Prostate gland (tissue), 2 donors: ENCODE data around the gene SLC25A23. TPM values are rescaled to one million over a fixed set of nuclear protein-coding genes. Genes with fewer than 3 reads are reported as not detected.
A peak's percentile ranks its signal among the peaks of the same experiment; 100 is the strongest.

Experiments used
- DNase-seq: peaks from one replicate; pipeline ENCODE4 v3.0.0-alpha.2; 2019; ENCODE audit warnings: low spot score
- H3K27ac ChIP-seq, 2 donors: fragments of 200-600 bp; sonication (generic); 2 replicates each; pipeline ENCODE4 v1.5.1; 2017 to 2019
- H3K27me3 ChIP-seq: fragments of 200-600 bp; sonication (generic); replicated peaks from 2 replicates; pipeline ENCODE4 v1.5.1; 2019; ENCODE audit not compliant: insufficient read depth
- H3K36me3 ChIP-seq, 2 donors: fragments of 200-600 bp; sonication (generic); 1 replicate in 1 of 2; 2 replicates in 1 of 2; pipeline versions ENCODE4 v1.5.1 to v1.8.1; 2017 to 2019
- H3K4me1 ChIP-seq: fragments of 200-600 bp; sonication (generic); replicated peaks from 2 replicates; pipeline ENCODE4 v1.5.1; 2019
- H3K4me3 ChIP-seq, 2 donors: fragments of 200-600 bp; sonication (generic); 2 replicates each; pipeline ENCODE4 v1.5.1; 2017 to 2019
- H3K9me3 ChIP-seq: fragments of 200-600 bp; sonication (generic); 2 replicates; pipeline ENCODE4 v1.5.1; 2017
- CTCF ChIP-seq, 4 experiments: fragments of 200-600 bp in 2 of 4; fragments of 450-650 bp in 2 of 4; sonication (generic) in 2 of 4; IDR thresholded peaks; 1 replicate in 3 of 4; 2 replicates in 1 of 4; pipeline ENCODE4 v1.5.1; 2016 to 2019; ENCODE audit warnings: antibody characterized with exemption in 4 of 4, mild to moderate bottlenecking in 2 of 4, moderate library complexity in 2 of 4
- POLR2A ChIP-seq: fragments of 450-650 bp; IDR thresholded peaks from one replicate; pipeline ENCODE4 v1.6.1; 2016; ENCODE audit warnings: antibody characterized with exemption, mild to moderate bottlenecking
- POLR2AphosphoS5 ChIP-seq: sonication (generic); formaldehyde crosslinking; IDR thresholded peaks from one replicate; pipeline ENCODE4 v1.6.1; 2017; ENCODE audit warnings: antibody characterized with exemption
- WGBS: methylation state at CpG from one replicate; pipeline ENCODE4 v1.1.5; 2018; 5-methylcytosine and 5-hydroxymethylcytosine counted together
- intact Hi-C: fragments of 100-400 bp; cut with DNase I; formaldehyde crosslinking; loops from one replicate; pipeline ENCODE4 v1.14.2; 2022
- microRNA-seq: library from miRNA; unstranded; fragments of <30 nt; microRNA quantifications from one replicate; pipeline ENCODE4, GENCODE V29; 2016
- small RNA-seq, 2 donors: library from RNA; depleted of rRNA; stranded (forward); fragments of <200 nt; gene quantifications; one replicate each; pipeline ENCODE3, GENCODE V24; 2016
- total RNA-seq, 2 donors: library from RNA; depleted of rRNA; stranded (reverse); fragments of >200 nt; gene quantifications; one replicate each; pipeline ENCODE4 v1.1.0, GENCODE V29; 2016

Gene SLC25A23
- total RNA-seq, 2 donors from 2014 or later, result 66.2 to 91.3 TPM

GRCh38 chr19:6392221-6393073 is 67.1 kb downstream of the SLC25A23 start:
- Histone ChIP-seq H3K27me3 (no peaks in the 10 kb centered on the region), H3K4me3 (peak overlapping the region; percentile 74 to 85), H3K9me3 (no peaks in the 10 kb centered on the region), H3K4me1 (peaks cover 5% of the 10 kb centered on the region), H3K27ac (peak overlapping the region; percentile 94 to 95), H3K36me3 (peaks cover 0 to 3% of the 10 kb centered on the region in 2 donors)
- DNase-seq, result no peak
- intact Hi-C loops, result loop anchor here (1.0 to 2.0 kb wide), 2 partner anchors 19 to 32 kb away; partner anchors contain the start of gene KHSRP
- TF ChIP-seq CTCF (IDR thresholded peaks at IDR 0.05) (no peak), POLR2A (no peak), POLR2AphosphoS5 (no peak)
- WGBS, result 15% methylated on average over 13 of the region's 30 CpGs

Small RNA genes within 50 kb of the gene (microRNA-seq; reads per million reads assigned to microRNA genes)
- gene MIR3940 (7.5 reads per million, percentile 48 among the genes with 10 or more reads in this experiment), gene MIR6790 (not detected)

Small RNA genes within 50 kb of the gene (small RNA-seq; reads per million reads assigned to genes)
- gene AC010503.2 (0 reads per million in 2 donors), gene MIR6790 (0 reads per million in 2 donors)

Other genes starting within 250 kb of the SLC25A23 start
- gene MLLT1, start 179.8 kb downstream of the SLC25A23 start, total RNA-seq, result 10 to 100 TPM; 39.9 to 41.4 TPM
- 1 to 10 TPM in 1 of 2 donors, not detected in 1; 5.3 TPM for gene ACER1, start 126.2 kb downstream of the SLC25A23 start, total RNA-seq
- 10 to 100 TPM; 85.1 to 88.5 TPM for gene CLPP, start 98.3 kb downstream of the SLC25A23 start, total RNA-seq
- gene ALKBH7, start 87.0 kb downstream of the SLC25A23 start, total RNA-seq, result 100 to 1,000 TPM; 101 to 111 TPM
- gene PSPN, start 83.9 kb downstream of the SLC25A23 start, total RNA-seq, result 1 to 10 TPM; 1.1 to 2.2 TPM
- 10 to 100 TPM; 70.7 to 82.7 TPM for gene GTF2F1, start 66.6 kb downstream of the SLC25A23 start, total RNA-seq
- 100 to 1,000 TPM; 146 to 277 TPM for gene KHSRP, start 35.0 kb downstream of the SLC25A23 start, total RNA-seq
- under 1 TPM; 0.18 to 0.57 TPM for gene SLC25A41, start 26.0 kb downstream of the SLC25A23 start, total RNA-seq
- gene CRB3, start 4.5 kb upstream of the SLC25A23 start, total RNA-seq, result 10 to 100 TPM; 23.1 to 39.3 TPM
- 1 to 10 TPM in 1 of 2 donors, under 1 TPM in 1; 0.91 to 1.4 TPM for gene DENND1C, start 22.0 kb upstream of the SLC25A23 start, total RNA-seq
- gene TUBB4A, start 42.5 kb upstream of the SLC25A23 start, total RNA-seq, result 100 to 1,000 TPM in 1 of 2 donors, under 1 TPM in 1; 0.23 to 100 TPM
- gene TNFSF9, start 71.2 kb upstream of the SLC25A23 start, total RNA-seq, result 1 to 10 TPM in 1 of 2 donors, not detected in 1; 4.5 TPM
- not detected for gene CD70, start 131.4 kb upstream of the SLC25A23 start, total RNA-seq
- under 1 TPM; 0.34 to 0.55 TPM for gene TNFSF14, start 210.4 kb upstream of the SLC25A23 start, total RNA-seq